ENCODE results near the gene DLEC1. TPM values are rescaled to one million over a fixed set of nuclear protein-coding genes. Genes with fewer than 3 reads are reported as not detected.
"Not testable (repeated sequence)": the region's sequence is repeated elsewhere in the genome, so short reads cannot be mapped to it uniquely, and the experiment has no call there.

DLEC1 gene
- total and polyA plus RNA-seq, 2 of the 4 experiments (the other 2 are of a cell fraction), result 0.03 TPM; not detected in 1

- H3K36me3 ChIP-seq (ENCODE audit: control insufficient read depth, insufficient read depth, low read length), result no peaks in the 10 kb centered on the region
- H3K4me2 ChIP-seq (ENCODE audit: low read depth, low read length), result no peak overlapping the region
- H3K27ac ChIP-seq (ENCODE audit: insufficient read depth, low read length), result no peak overlapping the region
- H2BK120ac ChIP-seq (ENCODE audit: low read depth, low read length), result no peak overlapping the region
- no peak overlapping the region for H3K23ac ChIP-seq (ENCODE audit: low read depth, low read length)
- WGBS, 2 experiments (ENCODE audit: extremely low coverage in 2 of 2, insufficient read length in 1 of 2), result 80% methylated on average over 2 of the region's 5 CpGs; no CpG with 5 or more reads in 1 of the 2 experiments
- H3K14ac ChIP-seq (replicated peaks; ENCODE audit: low read depth, low read length), result no peak overlapping the region
- no peaks in the 10 kb centered on the region for H3K4me1 ChIP-seq (ENCODE audit: control insufficient read depth, insufficient read depth, low read length)
- no peak for ATAC-seq (ENCODE audit: low read depth)
- H3K4me3 ChIP-seq (ENCODE audit: insufficient read depth, low read depth, low read length), result no peak overlapping the region
- H3K79me1 ChIP-seq (ENCODE audit: low read depth in 1 of 2, low read length in 2 of 2), result no peaks in the 10 kb centered on the region
- H2AK9ac ChIP-seq (replicated peaks; ENCODE audit: low read depth, low read length, poor library complexity), result no peak overlapping the region
- H4K91ac ChIP-seq (ENCODE audit: insufficient read depth, low read depth, low read length), result no peak overlapping the region
- no peak overlapping the region for H3K56ac ChIP-seq (ENCODE audit: extremely low read depth, insufficient read depth, low read length)
- DNase-seq, result no peak
- dilution Hi-C loops (cut with HindIII; ENCODE audit: low sequenced_read_pairs, unreplicated experiment) (no loop called here), intact Hi-C loops (cut with micrococcal nuclease) (no loop called here), in situ Hi-C loops (cut with MboI; ENCODE audit: low sequenced_read_pairs) (no loop called here)
- no peaks in the 10 kb centered on the region for H4K20me1 ChIP-seq (ENCODE audit: insufficient read depth, low read length)
- H3K9me3 ChIP-seq (ENCODE audit: control insufficient read depth, insufficient read depth, low read length), result no peaks in the 10 kb centered on the region
- no peak overlapping the region for H2BK5ac ChIP-seq (ENCODE audit: low read depth, low read length, poor library complexity, severe bottlenecking)
- no peak overlapping the region for H2AFZ ChIP-seq (replicated peaks; ENCODE audit: low read length, poor library complexity)
- no peak overlapping the region for H3K18ac ChIP-seq (ENCODE audit: low read depth, low read length)
- no peak overlapping the region for H2BK15ac ChIP-seq (ENCODE audit: low read depth, low read length)
- no peak overlapping the region for H4K5ac ChIP-seq (ENCODE audit: low read depth, low read length)
- no peak overlapping the region for H3K4ac ChIP-seq (ENCODE audit: low read depth, low read length)
- no peak overlapping the region for H4K8ac ChIP-seq (ENCODE audit: low read depth in 2 of 2, low read length in 2 of 2)
- no peaks in the 10 kb centered on the region for H3K27me3 ChIP-seq (ENCODE audit: control insufficient read depth, insufficient read depth, low read length)
- H3K9ac ChIP-seq (ENCODE audit: low read depth, low read length), result no peak overlapping the region
- ChIA-PET POLR2A (ENCODE audit: unreplicated experiment) (interaction anchor here (1.0 kb wide), 1 partner anchor 21 kb away, joined by 3 read pairs; the partner anchor contains the start of gene ACAA1), CTCF (no interaction called here)
- BruUV-seq (replicated peaks), result no TSS peak
- TF ChIP-seq FOS (IDR thresholded peaks at IDR 0.05; ENCODE audit: low read depth, low read length), result no peak
- TF ChIP-seq RAD21 (IDR thresholded peaks at IDR 0.05; ENCODE audit: low read length), result no peak
- no peaks in the 10 kb centered on the region for H3K9me1 ChIP-seq (ENCODE audit: insufficient read depth, low read length)
- no peak overlapping the region for H2BK20ac ChIP-seq (ENCODE audit: low read depth, low read length)
- no peak overlapping the region for H2AK5ac ChIP-seq (ENCODE audit: low read depth, low read length)
Observed at GRCh38 chr3:38158472-38158871, 119.5 kb downstream of the DLEC1 start.

- H2BK20ac ChIP-seq (ENCODE audit: low read depth, low read length); H3K27ac ChIP-seq (ENCODE audit: insufficient read depth, low read length); H2AK9ac ChIP-seq (replicated peaks; ENCODE audit: low read depth, low read length, poor library complexity); H2AFZ ChIP-seq (replicated peaks; ENCODE audit: low read length, poor library complexity); H4K91ac ChIP-seq (ENCODE audit: insufficient read depth, low read depth, low read length); H3K36me3 ChIP-seq (ENCODE audit: control insufficient read depth, insufficient read depth, low read length); ATAC-seq (ENCODE audit: low read depth); POLR2A ChIA-PET (ENCODE audit: unreplicated experiment); DNase-seq; H3K56ac ChIP-seq (ENCODE audit: extremely low read depth, insufficient read depth, low read length); H3K27me3 ChIP-seq (ENCODE audit: control insufficient read depth, insufficient read depth, low read length); H3K9me1 ChIP-seq (ENCODE audit: insufficient read depth, low read length); H3K18ac ChIP-seq (ENCODE audit: low read depth, low read length); H2AK5ac ChIP-seq (ENCODE audit: low read depth, low read length); H3K9ac ChIP-seq (ENCODE audit: low read depth, low read length); dilution Hi-C loops (cut with HindIII; ENCODE audit: low sequenced_read_pairs, unreplicated experiment); H4K20me1 ChIP-seq (ENCODE audit: insufficient read depth, low read length); H3K4me1 ChIP-seq (ENCODE audit: control insufficient read depth, insufficient read depth, low read length); BruUV-seq (replicated peaks); in situ Hi-C loops (cut with MboI; ENCODE audit: low sequenced_read_pairs); H3K79me1 ChIP-seq (ENCODE audit: low read depth in 1 of 2, low read length in 2 of 2); H3K14ac ChIP-seq (replicated peaks; ENCODE audit: low read depth, low read length); CTCF ChIA-PET; H3K9me3 ChIP-seq (ENCODE audit: control insufficient read depth, insufficient read depth, low read length); H3K23ac ChIP-seq (ENCODE audit: low read depth, low read length); H3K4ac ChIP-seq (ENCODE audit: low read depth, low read length); intact Hi-C loops (cut with micrococcal nuclease); H3K4me2 ChIP-seq (ENCODE audit: low read depth, low read length); H4K8ac ChIP-seq (ENCODE audit: low read depth in 2 of 2, low read length in 2 of 2); H4K5ac ChIP-seq (ENCODE audit: low read depth, low read length); H2BK5ac ChIP-seq (ENCODE audit: low read depth, low read length, poor library complexity, severe bottlenecking); H2BK15ac ChIP-seq (ENCODE audit: low read depth, low read length); H2BK120ac ChIP-seq (ENCODE audit: low read depth, low read length); H3K4me3 ChIP-seq (ENCODE audit: insufficient read depth, low read depth, low read length): not testable (repeated sequence)
- 100% methylated on average over 1 of the region's 11 CpGs; no CpG with 5 or more reads in 1 of the 2 experiments for WGBS, 2 experiments (ENCODE audit: extremely low coverage in 2 of 2, insufficient read length in 1 of 2)
Observed at GRCh38 chr3:38160704-38161103, 121.7 kb downstream of the DLEC1 start.
